HUES6 (cell line): Measurements from ENCODE around the gene PTPRM.
"Not testable (repeated sequence)": the region's sequence is repeated elsewhere in the genome, so short reads cannot be mapped to it uniquely, and the experiment has no call there.

Experiments used
- H3K27ac ChIP-seq: 2 replicates; pipeline ENCODE4 v1.7.0; 2013; ENCODE audit warnings: low read depth, mild to moderate bottlenecking, low read length, inconsistent platforms
- H3K27me3 ChIP-seq: 2 replicates; pipeline ENCODE4 v1.6.1; 2013; ENCODE audit warnings: low read length; ENCODE audit not compliant: control insufficient read depth, insufficient read depth
- H3K36me3 ChIP-seq: 2 replicates; pipeline ENCODE4 v1.6.1; 2013; ENCODE audit warnings: low read length; ENCODE audit not compliant: control insufficient read depth, insufficient read depth
- H3K4me1 ChIP-seq: 2 replicates; pipeline ENCODE4 v1.6.1; 2013; ENCODE audit warnings: low read length; ENCODE audit not compliant: control insufficient read depth, insufficient read depth
- H3K4me3 ChIP-seq: 2 replicates; pipeline ENCODE4 v1.5.1; 2013; ENCODE audit warnings: low read depth, low read length
- H3K9ac ChIP-seq: one replicate; pipeline ENCODE4 v1.6.1; 2013; ENCODE audit warnings: mild to moderate bottlenecking, low read length
- H3K9me3 ChIP-seq: 2 replicates; pipeline ENCODE4 v1.6.1; 2013; ENCODE audit warnings: low read depth, low read length; ENCODE audit not compliant: control insufficient read depth, insufficient read depth

Gene PTPRM

DNA sequence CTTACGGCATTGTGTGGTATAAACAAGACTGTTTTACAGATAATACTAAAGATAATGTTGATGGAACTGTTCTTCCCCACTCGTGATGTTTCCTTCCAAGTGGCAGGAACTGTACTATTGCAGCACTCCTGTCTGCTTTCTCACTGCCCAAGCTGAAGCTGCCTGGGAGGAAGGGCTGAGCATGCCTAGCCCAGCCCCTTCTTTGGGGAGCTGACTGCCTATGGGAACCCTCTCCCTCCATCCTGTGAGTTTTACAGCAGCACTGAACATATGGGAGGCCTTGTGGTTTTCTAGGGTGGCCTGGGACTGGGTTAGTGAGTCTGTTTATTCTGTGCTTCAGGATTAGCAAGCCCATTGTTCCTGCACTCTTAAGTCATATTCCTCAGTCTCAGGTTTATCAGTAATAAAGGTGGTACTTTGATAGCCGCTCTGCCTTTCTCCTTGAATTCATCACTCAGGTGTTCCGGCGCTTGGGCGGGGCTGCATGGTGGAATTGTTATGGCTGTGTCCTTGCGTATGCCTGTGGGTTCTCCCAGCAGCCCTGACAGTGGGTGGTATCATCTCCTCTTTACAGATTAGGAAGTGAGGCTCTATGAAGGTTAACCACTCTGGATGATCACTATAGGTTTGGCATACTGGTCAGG, 379.7 kb downstream of the PTPRM start:
- Histone ChIP-seq H3K9ac (no peak overlapping the region), H3K36me3 (no peaks in the 10 kb centered on the region), H3K27ac (no peak overlapping the region), H3K27me3 (no peaks in the 10 kb centered on the region), H3K4me3 (no peak overlapping the region), H3K9me3 (no peaks in the 10 kb centered on the region), H3K4me1 (0 out of 2 replicates have a peak, but pooled peaks cover 9% of the 10 kb centered on the region)

DNA sequence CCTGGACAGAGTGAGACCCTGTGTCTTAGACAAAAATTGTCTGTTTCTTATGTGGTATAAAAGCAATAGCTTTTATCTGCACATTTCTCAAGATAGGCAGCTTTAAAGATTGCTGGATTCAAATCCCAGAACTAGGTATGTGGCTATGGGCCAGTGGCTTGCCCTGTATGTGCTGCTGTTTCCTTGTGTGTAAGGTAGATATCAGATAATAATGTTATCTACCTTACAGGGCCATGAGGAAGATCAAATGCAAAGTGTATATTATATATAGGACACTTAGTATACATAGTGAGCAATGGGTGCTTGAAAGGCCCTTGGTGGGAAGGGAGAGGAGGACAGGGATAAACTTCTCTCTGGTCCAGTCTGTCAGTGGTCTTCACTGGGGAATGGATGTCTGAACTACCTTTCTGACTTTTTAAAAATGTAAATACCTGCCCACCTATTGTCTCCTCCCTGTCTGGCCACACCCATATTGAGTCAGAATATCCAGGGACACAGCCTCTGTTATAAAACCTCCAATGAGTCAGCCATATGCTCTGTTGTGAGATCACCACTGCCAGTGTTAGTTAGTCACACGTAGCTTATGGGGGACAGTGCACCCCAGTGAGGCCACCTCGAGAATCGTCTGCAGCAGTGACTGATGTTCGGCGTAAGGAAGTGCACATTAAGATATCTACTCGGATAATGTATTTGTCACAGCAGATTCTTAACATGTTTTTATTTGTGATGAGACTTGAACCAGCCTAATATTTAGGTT, 383.4 kb downstream of the PTPRM start:
- H3K4me3 ChIP-seq, result no peak overlapping the region
- H3K4me1 ChIP-seq, result 0 out of 2 replicates have a peak, but pooled peaks cover 9% of the 10 kb centered on the region
- H3K27me3 ChIP-seq, result no peaks in the 10 kb centered on the region
- no peak overlapping the region for H3K27ac ChIP-seq
- no peak overlapping the region for H3K9ac ChIP-seq
- no peaks in the 10 kb centered on the region for H3K9me3 ChIP-seq
- no peaks in the 10 kb centered on the region for H3K36me3 ChIP-seq

DNA sequence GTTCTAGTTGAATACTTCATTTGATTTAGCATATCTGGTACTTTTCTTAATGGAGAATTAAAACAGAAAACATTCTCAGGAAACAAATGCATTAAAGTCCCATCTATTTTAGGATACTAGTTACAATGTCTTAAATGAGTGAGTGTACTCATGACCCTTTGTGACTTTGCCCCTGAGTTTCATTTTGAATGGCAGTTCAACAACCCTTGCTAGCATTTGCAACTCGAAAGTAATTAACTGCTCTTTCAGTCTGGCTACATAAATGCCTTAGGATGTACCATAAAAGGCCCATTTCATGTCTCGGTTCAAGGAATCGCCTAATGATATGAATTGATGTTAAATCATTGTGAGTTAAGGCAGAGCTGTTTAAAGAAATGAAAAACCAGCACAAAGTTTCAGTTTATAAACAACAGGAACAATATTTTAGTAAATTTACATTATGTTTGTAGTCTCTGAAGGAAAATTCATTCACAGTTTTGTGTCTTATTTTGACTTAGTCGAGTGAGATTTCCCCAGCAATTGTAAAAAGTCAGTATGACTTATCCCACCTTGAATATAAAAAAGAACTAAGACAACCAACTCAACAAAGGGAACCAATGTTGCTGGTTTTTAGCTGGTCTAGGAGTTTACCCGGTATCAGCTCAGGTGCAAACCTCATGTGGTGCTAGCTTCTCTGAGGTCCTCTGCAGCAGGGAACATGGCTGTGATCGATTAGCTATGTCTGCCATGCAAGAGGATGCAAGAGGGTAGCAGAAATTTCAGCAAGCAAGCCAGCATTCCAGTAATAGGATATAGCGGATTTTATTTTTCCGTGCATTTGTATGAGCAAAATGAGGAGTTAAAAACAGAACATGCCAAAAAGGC, 386.2 kb downstream of the PTPRM start:
- H3K27ac ChIP-seq, result no peak overlapping the region
- no peaks in the 10 kb centered on the region for H3K4me1 ChIP-seq
- H3K9me3 ChIP-seq, result no peaks in the 10 kb centered on the region
- H3K4me3 ChIP-seq, result no peak overlapping the region
- no peaks in the 10 kb centered on the region for H3K36me3 ChIP-seq
- H3K27me3 ChIP-seq, result no peaks in the 10 kb centered on the region
- H3K9ac ChIP-seq, result no peak overlapping the region

DNA sequence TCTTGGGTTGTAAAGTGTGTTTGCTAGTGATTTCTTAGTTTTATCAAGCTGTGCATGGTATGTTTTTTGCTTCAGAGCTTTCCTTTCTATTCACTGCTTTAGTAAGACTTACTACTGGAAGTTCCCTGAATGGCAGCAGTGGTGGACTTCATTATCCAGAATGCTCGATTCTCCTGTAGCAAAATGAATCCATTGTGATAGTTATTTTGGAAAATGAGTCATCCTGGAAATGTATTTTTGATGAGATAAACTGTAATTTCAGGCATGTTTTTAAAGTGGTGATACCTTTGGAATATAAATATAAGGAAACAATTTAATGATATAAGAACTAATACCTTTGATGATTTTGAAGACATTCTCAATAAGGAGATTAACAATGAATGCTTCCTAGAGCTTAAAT, 387.1 kb downstream of the PTPRM start:
- H3K9me3 ChIP-seq, result no peaks in the 10 kb centered on the region
- no peaks in the 10 kb centered on the region for H3K27me3 ChIP-seq
- no peak overlapping the region for H3K4me3 ChIP-seq
- H3K4me1 ChIP-seq, result no peaks in the 10 kb centered on the region
- no peaks in the 10 kb centered on the region for H3K36me3 ChIP-seq
- no peak overlapping the region for H3K27ac ChIP-seq
- H3K9ac ChIP-seq, result no peak overlapping the region

DNA sequence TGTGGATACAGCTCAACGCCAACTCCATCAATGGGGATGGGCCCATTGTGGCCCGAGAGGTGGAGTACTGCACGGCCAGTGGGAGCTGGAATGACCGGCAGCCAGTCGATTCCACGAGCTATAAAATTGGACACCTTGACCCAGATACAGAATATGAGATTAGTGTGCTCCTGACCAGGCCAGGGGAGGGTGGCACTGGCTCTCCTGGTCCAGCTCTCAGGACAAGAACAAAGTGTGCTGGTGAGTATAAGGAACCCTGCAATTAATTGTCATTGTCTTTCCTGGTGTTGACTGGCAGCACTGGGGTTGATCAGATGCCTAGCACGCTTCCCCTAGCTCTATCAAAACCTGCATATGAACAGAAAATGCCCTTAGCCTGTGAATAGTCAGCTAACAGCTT, 388.1 kb downstream of the PTPRM start:
- Histone ChIP-seq H3K36me3 (no peaks in the 10 kb centered on the region), H3K9me3 (no peaks in the 10 kb centered on the region)

DNA sequence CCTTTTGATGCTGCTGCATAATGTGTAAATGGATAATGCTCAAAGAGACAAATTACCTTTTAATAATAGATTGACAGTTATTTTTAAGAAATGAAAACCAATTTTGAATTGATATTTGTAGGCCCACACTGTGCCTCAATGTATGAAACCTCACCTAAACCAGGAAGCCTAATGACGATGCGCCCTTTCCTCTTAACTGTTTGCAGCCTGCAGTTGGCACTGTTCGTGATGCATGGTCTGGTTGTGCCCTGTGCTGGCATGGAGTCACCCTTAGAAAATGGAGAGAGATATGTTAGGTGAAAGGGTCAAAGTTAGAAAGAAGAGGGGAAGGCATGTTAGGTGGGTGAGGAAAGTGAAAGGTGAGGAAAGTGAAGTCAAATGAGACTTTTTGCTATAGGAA, 390.2 kb downstream of the PTPRM start:
- H3K9me3 ChIP-seq, result no peaks in the 10 kb centered on the region
- H3K36me3 ChIP-seq, result no peaks in the 10 kb centered on the region
- H3K27me3 ChIP-seq, result no peaks in the 10 kb centered on the region
- no peak overlapping the region for H3K9ac ChIP-seq
- H3K4me3 ChIP-seq, result no peak overlapping the region
- H3K4me1 ChIP-seq, result no peaks in the 10 kb centered on the region
- no peak overlapping the region for H3K27ac ChIP-seq

More for the DNA sequence above, 388.1 kb downstream of the PTPRM start:
- H3K27ac ChIP-seq, result no peak overlapping the region
- no peaks in the 10 kb centered on the region for H3K4me1 ChIP-seq
- H3K9ac ChIP-seq, result no peak overlapping the region
- H3K27me3 ChIP-seq, result no peaks in the 10 kb centered on the region
- H3K4me3 ChIP-seq, result no peak overlapping the region

DNA sequence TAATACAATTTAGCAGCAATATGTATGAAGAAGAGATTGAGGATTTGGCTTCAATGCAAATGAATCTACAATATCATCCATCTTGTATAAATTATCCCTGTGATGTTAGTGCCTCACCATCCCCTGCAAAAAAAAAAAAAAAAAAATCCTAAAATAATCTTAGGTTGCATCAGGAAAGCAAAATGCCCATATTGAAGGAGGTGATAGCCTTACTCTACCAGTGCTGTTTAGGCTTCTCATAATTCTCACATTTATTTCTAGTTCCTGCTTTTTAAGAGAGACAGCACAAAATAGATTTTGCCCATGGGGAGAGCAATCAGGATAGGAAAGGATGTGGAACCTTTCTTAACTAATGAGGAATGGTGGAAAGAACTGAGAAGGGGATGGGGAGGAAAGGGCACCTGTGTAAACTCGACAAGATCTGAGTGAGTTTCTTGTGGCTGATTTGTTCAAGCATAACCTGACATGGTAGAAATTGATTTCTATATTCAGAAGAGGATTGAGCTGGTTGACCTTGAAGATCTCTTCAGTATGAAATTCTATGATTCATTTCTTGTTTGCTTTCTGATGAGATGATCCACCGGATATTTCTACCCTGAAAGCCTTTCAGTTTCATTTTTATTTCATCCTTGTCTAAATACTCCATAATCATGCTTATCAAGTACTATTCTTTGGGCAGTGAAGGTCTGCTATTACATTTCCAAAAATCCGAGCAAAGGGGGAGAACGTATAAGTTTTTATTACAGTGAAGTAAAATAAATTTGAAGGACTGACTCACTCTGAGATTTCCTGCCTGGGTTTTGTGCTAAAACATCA, 391.2 kb downstream of the PTPRM start:
- H3K4me3 ChIP-seq, result no peak overlapping the region
- H3K27me3 ChIP-seq, result no peaks in the 10 kb centered on the region
- no peaks in the 10 kb centered on the region for H3K36me3 ChIP-seq
- H3K4me1 ChIP-seq, result 0 out of 2 replicates have a peak, but pooled peaks cover under 1% of the 10 kb centered on the region
- H3K9me3 ChIP-seq, result no peaks in the 10 kb centered on the region
- no peak overlapping the region for H3K9ac ChIP-seq
- H3K27ac ChIP-seq, result no peak overlapping the region

DNA sequence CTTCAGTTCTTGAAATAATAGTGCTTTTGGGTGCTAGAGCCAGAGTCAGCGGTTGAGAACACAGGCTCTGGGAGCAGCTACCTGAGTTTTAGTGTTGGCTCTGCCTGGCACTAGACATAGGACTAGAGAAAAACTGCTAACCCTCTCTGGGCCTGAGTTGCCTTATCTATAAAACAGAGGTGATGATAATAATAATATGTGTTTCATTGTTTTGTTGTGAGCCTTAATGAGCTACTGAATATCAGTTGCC, 391.7 kb downstream of the PTPRM start:
- H3K9ac ChIP-seq, result no peak overlapping the region
- H3K27ac ChIP-seq, result no peak overlapping the region
- no peaks in the 10 kb centered on the region for H3K27me3 ChIP-seq
- no peaks in the 10 kb centered on the region for H3K9me3 ChIP-seq
- H3K4me1 ChIP-seq, result 0 out of 2 replicates have a peak, but pooled peaks cover 3% of the 10 kb centered on the region
- no peaks in the 10 kb centered on the region for H3K36me3 ChIP-seq
- no peak overlapping the region for H3K4me3 ChIP-seq

DNA sequence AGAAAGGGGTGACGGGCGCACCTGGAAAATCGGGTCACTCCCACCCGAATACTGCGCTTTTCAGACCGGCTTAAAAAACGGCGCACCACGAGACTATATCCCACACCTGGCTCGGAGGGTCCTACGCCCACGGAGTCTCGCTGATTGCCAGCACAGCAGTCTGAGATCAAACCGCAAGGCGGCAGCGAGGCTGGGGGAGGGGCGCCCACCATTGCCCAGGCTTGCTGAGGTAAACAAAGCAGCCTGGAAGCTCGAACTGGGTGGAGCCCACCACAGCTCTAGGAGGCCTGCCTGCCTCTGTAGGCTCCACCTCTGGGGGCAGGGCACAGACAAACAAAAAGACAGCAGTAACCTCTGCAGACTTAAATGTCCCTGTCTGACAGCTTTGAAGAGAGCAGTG, 399.6 kb downstream of the PTPRM start:
- not testable (repeated sequence) for H3K27ac ChIP-seq, H3K4me1 ChIP-seq, H3K27me3 ChIP-seq, H3K4me3 ChIP-seq, H3K9ac ChIP-seq, H3K9me3 ChIP-seq, H3K36me3 ChIP-seq

DNA sequence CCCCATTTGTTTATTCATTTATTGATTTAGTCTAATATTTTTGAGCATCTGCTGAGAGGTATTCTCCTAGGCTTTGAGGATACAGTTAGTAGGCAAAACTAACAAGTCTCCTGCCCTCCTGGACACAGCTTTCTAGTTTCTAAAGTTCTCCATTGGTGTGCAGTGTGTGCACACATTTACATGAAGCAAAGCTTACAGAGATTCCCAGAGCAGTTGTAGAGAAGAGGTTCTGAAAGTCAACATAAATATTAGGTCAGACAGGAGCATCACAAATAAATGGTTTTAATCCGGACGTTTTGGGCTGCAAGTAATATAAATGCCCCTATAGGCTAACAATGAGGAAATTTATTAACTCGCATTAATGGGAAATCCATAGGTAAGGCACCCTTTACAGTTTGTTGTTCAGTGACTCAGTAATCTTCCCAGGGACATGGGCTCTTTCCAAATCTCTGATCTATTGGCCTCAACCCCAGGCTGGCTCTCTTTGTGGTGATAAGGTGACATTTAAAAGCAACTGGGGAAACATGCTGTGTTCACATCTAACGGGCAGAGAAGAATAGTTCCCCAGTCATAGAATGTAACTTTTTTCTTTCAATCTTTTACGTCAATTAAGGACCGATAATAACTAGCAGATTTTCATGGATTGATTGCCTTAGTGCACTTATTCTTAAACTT, 407.2 kb downstream of the PTPRM start:
- Histone ChIP-seq H3K4me3 (no peak overlapping the region), H3K27ac (no peak overlapping the region), H3K9me3 (no peaks in the 10 kb centered on the region), H3K27me3 (no peaks in the 10 kb centered on the region), H3K36me3 (no peaks in the 10 kb centered on the region), H3K4me1 (no peaks in the 10 kb centered on the region), H3K9ac (no peak overlapping the region)
